ENCODE data around the gene NGF.

The NGF gene

DNA sequence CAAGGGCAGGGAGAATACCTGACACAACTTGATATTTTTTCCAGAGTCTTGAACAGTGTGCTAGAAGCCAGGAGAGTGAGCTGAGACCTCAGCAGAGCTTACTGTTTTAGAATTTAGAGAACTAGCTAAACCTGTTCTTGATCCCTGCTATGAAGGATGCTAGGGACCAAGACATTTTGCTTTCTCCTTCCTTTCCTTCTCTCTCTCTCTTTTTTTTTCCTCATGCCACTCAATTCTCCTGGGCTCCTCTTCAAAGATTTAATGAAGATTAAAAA is 99.0 kb downstream of the NGF start:
- DNase-seq (ENCODE audit: low read depth, low spot score): no peak

DNA sequence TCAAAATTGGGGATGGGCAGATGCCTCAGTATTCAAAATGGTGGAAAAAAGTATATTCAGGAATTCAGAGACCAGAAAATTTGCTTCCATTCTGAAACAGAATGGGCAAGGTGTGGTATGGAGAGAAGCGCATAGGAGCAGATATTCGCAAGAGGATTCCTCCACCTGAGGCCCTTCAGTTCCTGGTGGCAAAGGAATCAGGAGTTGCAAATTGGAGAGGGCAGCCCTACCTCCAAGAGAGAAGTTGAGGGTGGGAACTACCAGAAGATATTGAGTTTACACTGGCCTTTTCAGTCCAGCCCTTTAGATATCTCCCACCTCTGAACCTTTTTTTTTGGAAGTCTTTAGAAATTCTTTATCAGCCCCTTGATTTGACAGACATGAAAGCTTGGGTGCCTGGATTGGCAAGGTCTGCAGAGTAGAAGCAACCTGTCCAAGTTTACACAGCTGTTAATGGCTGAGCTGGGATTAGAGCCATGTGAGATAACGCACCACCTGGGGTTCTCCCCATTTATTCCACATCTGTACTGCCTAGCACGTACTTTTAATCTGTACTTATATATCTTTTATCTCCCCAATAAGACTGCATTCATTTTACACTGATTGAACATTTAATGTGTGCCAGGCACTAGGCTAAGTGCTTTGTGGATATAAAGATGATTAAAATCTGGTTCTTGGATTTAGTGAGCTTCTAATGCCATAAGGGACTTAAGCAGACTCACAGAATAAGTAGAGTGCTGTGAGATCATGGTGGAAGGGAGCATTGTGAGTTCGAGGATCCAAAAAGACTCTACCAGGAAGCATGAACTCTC is 99.5 kb downstream of the NGF start:
- no peak for DNase-seq (ENCODE audit: low read depth, low spot score)

DNA sequence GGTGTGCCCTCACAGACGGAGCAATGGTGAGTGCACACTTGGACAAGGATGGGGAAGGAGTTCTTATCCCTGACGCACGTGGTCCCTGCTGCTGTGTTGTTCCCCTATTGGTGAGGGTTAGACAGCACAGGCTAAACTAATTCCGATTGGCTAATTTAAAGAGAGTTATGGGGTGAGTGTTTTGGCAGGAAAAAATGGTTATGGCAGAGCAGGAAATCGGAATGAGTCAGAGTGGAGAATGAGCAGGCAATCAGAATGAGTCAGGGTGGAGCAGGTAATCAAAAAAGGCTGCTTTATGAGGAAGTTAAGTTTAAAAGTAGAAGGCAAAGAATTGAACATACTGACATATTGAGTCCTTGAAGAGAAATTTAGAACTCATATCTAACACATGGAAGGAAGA is 100.5 kb downstream of the NGF start:
- DNase-seq (ENCODE audit: low read depth, low spot score): no peak

DNA sequence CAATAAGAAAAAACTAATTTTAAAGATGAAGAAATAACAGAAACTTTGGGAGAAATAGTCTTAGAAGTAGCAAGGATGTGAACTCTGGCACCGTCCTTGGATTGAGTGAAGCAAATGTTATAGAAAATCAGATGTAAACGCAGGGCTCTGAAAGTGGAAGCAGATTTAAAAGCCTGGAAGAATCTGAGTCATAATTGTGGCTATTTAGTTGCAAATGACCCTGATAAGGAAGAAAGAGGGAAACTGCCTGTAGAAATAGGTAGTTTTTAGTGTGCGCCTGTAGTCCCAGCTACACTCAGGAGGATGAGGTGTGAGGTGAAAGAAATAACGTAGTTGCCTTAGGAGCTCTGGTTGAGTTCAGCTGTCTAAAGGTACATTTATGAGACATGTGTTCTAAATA is 101.0 kb downstream of the NGF start:
- no peak for DNase-seq (ENCODE audit: low read depth, low spot score)
